Sigmoid colon (tissue), 4 donors: ENCODE measurements around the gene ZNF75A.

Experiments
- EP300 ChIP-seq, 4 donors: sonication (generic); formaldehyde crosslinking; IDR thresholded peaks; one replicate each; pipeline ENCODE4 v1.6.1; 2017; ENCODE audit warnings: antibody characterized with exemption in 4 of 4
- POLR2A ChIP-seq, 2 donors: fragments of 450-650 bp; IDR thresholded peaks; one replicate each; pipeline ENCODE4 v1.6.1; 2016; ENCODE audit warnings: antibody characterized with exemption in 2 of 2, mild to moderate bottlenecking in 2 of 2, moderate library complexity in 2 of 2
- TF ChIP-seq, protein P1 (sequence below), 4 experiments: fragments of 450-650 bp in 3 of 4; fragments of 200-600 bp in 1 of 4; IDR thresholded peaks; one replicate each; pipeline ENCODE4 v1.5.1; 2016 to 2019; ENCODE audit warnings: antibody characterized with exemption in 4 of 4, mild to moderate bottlenecking in 3 of 4, moderate library complexity in 2 of 4

DNA sequence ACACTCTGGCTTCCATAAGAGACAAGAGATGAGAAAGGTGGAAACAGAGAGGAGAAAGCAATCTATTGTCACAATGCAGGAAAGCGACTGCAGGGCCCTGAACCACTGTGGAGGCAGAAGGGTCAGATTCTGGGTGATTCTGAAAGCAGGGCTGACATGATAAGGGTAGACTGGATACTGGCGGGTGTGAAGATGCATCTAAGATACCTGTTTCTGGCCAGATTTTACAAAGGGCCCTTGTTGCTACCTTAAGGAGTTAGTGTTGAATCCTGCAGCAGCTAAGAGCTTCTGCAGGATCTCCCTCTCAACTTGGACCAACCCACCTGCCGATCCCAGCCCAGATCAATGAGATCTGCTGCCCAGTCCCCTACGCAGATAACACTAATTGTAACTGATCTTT, 42.8 kb upstream of the ZNF75A start:
- TF ChIP-seq POLR2A (IDR thresholded peaks at IDR 0.05) (no peak), EP300 (IDR thresholded peaks at IDR 0.05) (no peak)
- TF ChIP-seq, protein P1, sequence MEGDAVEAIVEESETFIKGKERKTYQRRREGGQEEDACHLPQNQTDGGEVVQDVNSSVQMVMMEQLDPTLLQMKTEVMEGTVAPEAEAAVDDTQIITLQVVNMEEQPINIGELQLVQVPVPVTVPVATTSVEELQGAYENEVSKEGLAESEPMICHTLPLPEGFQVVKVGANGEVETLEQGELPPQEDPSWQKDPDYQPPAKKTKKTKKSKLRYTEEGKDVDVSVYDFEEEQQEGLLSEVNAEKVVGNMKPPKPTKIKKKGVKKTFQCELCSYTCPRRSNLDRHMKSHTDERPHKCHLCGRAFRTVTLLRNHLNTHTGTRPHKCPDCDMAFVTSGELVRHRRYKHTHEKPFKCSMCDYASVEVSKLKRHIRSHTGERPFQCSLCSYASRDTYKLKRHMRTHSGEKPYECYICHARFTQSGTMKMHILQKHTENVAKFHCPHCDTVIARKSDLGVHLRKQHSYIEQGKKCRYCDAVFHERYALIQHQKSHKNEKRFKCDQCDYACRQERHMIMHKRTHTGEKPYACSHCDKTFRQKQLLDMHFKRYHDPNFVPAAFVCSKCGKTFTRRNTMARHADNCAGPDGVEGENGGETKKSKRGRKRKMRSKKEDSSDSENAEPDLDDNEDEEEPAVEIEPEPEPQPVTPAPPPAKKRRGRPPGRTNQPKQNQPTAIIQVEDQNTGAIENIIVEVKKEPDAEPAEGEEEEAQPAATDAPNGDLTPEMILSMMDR (IDR thresholded peaks at IDR 0.05) = no peak
